ENCODE measurements around the gene TGFBR2. TPM values are rescaled to one million over a fixed set of nuclear protein-coding genes. Genes with fewer than 3 reads are reported as not detected.

Gene TGFBR2
- total and polyA plus RNA-seq, 2 donors: 128 to 161 TPM

DNA sequence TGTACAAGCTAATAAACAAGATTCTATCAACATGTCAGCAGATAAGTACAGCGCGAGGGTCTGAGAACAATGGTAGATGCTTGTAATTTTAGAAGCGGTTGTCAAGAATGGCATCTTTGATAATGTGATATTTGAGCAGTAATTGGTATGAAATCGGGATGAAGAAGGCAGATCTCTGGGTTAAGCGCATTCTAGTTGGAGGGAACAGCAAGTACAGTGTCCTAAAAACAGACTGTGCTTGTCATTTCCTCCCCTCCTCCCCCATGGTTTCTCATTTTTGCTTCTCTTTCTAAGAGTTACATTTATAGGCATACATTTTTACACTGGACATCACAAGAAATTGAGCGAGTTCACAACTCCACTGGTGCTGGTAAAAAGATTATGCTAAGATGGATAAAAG lies 23.3 kb downstream of the TGFBR2 start:
- WGBS: 84% methylated on average over 6 of the region's 6 CpGs
- DNase-seq (ENCODE audit: extremely low spot score): no peak
- H3K27ac ChIP-seq (ENCODE audit: low read depth): no peak overlapping the region
- peaks cover 2% of the 10 kb centered on the region for H3K4me1 ChIP-seq (ENCODE audit: insufficient read depth)
- no peak overlapping the region for H3K4me3 ChIP-seq (ENCODE audit: low read depth, low read length)
- no peaks in the 10 kb centered on the region for H3K36me3 ChIP-seq (ENCODE audit: insufficient read depth)

GRCh38 chr3:30630238-30631030 lies 24.0 kb downstream of the TGFBR2 start:
- H3K4me1 ChIP-seq (ENCODE audit: insufficient read depth): peaks cover 2% of the 10 kb centered on the region
- H3K36me3 ChIP-seq (ENCODE audit: insufficient read depth): no peaks in the 10 kb centered on the region
- peak overlapping the region; percentile 45 for H3K27ac ChIP-seq (ENCODE audit: low read depth)
- no peak overlapping the region for H3K4me3 ChIP-seq (ENCODE audit: low read depth, low read length)
- WGBS: 46% methylated on average over 2 of the region's 2 CpGs
- no peak for DNase-seq (ENCODE audit: extremely low spot score)

GRCh38 chr3:30631243-30631904 lies 25.0 kb downstream of the TGFBR2 start:
- H3K4me3 ChIP-seq (ENCODE audit: low read depth, low read length): no peak overlapping the region
- no peaks in the 10 kb centered on the region for H3K36me3 ChIP-seq (ENCODE audit: insufficient read depth)
- WGBS: 76% methylated on average over 7 of the region's 7 CpGs
- peaks cover 4% of the 10 kb centered on the region for H3K4me1 ChIP-seq (ENCODE audit: insufficient read depth)
- peak overlapping the region; percentile 77 for H3K27ac ChIP-seq (ENCODE audit: low read depth)
- no peak for DNase-seq (ENCODE audit: extremely low spot score)

GRCh38 chr3:30632065-30632464 lies 25.7 kb downstream of the TGFBR2 start:
- no peaks in the 10 kb centered on the region for H3K36me3 ChIP-seq (ENCODE audit: insufficient read depth)
- H3K4me3 ChIP-seq (ENCODE audit: low read depth, low read length): no peak overlapping the region
- no peak for DNase-seq (ENCODE audit: extremely low spot score)
- H3K27ac ChIP-seq (ENCODE audit: low read depth): peak overlapping the region; percentile 77
- H3K4me1 ChIP-seq (ENCODE audit: insufficient read depth): peaks cover 4% of the 10 kb centered on the region
- 63% methylated on average over 3 of the region's 3 CpGs for WGBS

- 70% methylated on average over 1 of the region's 1 CpG for WGBS
Observed at GRCh38 chr3:30632521-30632920, 26.1 kb downstream of the TGFBR2 start.

DNA sequence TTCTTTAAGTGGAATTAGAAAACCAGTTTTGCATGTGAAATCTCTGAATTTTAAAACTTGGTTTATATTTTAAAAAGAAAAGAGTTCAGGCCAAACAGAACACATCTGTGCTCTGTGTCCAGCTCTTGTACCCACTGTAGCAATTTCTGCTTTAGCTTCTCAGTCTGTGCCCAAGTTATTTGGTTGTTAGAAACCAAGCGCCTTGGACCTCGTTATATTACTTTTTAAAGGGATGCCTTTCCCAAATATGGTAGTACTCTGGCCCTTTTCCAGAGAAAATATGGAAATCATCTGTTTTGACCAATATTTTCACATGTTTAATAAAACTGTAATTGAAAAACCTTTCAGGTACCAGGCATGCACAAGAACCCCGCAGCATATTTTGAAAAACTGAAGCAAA lies 27.3 kb downstream of the TGFBR2 start:
- Histone ChIP-seq H3K4me3 (ENCODE audit: low read depth, low read length) (no peak overlapping the region), H3K27ac (ENCODE audit: low read depth) (no peak overlapping the region), H3K36me3 (ENCODE audit: insufficient read depth) (no peaks in the 10 kb centered on the region), H3K4me1 (ENCODE audit: insufficient read depth) (peaks cover 4% of the 10 kb centered on the region)
- no peak for DNase-seq (ENCODE audit: extremely low spot score)
- 83% methylated on average over 3 of the region's 3 CpGs for WGBS

More at GRCh38 chr3:30632521-30632920, 26.1 kb downstream of the TGFBR2 start:
- Histone ChIP-seq H3K4me3 (ENCODE audit: low read depth, low read length) (no peak overlapping the region), H3K4me1 (ENCODE audit: insufficient read depth) (peaks cover 4% of the 10 kb centered on the region), H3K36me3 (ENCODE audit: insufficient read depth) (no peaks in the 10 kb centered on the region), H3K27ac (ENCODE audit: low read depth) (no peak overlapping the region)
- no peak for DNase-seq (ENCODE audit: extremely low spot score)

DNA sequence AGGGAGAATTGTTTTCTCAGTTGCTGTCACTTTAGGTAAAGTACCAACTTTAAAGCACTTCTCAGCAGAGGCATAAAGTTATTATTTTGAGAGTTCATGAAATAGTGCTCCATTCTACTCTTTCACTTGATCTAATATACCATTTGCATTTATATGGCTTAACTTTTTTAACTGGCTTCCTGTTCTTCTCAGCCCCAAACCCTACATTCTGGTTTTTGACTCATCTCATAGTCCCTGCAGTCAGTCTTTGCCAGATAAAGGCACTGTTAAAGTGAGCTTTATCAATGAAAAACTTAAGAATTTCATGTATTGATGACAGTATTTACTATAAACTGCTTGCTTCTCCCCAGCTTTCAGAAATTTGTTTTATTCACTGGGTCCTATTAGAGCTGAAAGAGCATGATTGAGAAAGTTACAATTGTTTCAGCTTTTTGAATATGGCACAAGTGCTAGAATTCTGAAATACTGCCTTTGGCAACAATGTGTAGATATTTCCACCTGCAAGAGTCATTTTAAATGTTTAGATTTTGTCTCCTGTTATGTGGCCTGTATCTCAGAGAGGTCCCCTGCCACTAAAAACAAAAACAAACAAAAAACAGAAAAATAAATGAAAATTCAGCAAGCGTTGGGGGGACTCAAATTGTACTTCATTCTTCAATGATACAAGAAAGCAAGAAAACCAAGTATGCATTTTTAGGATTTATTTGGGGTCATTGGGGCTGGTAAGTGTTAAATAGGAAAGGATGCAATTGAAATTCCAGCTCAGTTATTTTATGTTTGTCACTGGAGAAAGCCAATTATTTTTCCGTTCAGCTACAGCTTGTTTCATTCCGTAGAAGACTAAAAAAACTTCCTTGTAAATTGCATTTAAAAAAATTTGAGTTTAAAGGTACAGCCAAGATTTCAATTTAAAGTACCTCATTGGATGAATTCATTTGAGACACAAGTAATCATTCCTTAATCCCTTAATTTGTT lies 28.6 kb downstream of the TGFBR2 start:
- Histone ChIP-seq H3K4me3 (ENCODE audit: low read depth, low read length) (no peak overlapping the region), H3K36me3 (ENCODE audit: insufficient read depth) (no peaks in the 10 kb centered on the region), H3K27ac (ENCODE audit: low read depth) (no peak overlapping the region), H3K4me1 (ENCODE audit: insufficient read depth) (peaks cover 4% of the 10 kb centered on the region)
- DNase-seq (ENCODE audit: extremely low spot score): no peak
- 61% methylated on average over 3 of the region's 3 CpGs for WGBS

DNA sequence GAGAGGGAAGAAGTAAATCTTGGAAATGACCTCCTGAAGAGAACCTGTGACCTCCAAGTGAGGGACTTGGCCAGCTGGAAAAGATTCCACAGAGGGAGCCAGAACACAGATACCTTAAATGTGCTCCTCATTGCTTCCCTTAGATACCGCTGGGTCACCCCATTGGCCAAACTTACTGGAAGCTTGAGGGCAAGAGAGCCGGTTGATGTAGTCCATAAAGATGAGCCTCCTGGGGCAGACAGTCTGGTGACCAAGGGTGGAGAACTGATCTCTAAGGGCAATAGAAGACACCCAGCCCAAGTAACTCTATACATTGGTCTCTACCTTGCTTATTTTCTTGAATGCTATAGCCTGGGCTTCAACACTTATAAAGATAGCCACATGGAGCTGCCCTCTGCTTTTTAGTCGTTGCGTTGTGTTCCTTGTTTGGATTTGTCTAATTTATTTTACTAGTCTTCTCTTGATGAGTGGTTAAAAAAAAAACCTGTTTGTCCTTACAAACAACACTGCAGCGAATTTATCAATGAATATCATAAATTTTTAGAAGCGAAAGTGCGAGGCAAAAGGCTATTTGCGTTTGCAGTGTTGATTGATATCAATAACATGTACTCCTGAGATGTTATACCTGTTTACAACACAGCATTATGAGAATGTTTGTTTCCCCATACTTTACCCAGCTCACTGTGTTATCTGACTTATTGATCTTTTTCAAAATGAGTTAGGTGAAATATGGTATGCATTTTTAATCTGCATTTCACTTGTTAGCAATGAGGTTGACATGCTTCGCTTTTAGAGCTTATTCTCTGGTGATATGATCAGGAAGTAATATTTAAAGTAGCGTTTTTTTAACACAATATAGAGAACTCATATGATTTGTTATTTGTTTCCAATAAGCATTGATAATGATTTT lies 31.2 kb downstream of the TGFBR2 start:
- H3K4me1 ChIP-seq (ENCODE audit: insufficient read depth): peaks cover 2% of the 10 kb centered on the region
- H3K36me3 ChIP-seq (ENCODE audit: insufficient read depth): no peaks in the 10 kb centered on the region
- 92% methylated on average over 10 of the region's 10 CpGs for WGBS
- no peak overlapping the region for H3K27ac ChIP-seq (ENCODE audit: low read depth)
- no peak overlapping the region for H3K4me3 ChIP-seq (ENCODE audit: low read depth, low read length)
- no peak for DNase-seq (ENCODE audit: extremely low spot score)

GRCh38 chr3:30638685-30639412 lies 32.4 kb downstream of the TGFBR2 start:
- no peak for DNase-seq (ENCODE audit: extremely low spot score)
- no peaks in the 10 kb centered on the region for H3K36me3 ChIP-seq (ENCODE audit: insufficient read depth)
- H3K4me1 ChIP-seq (ENCODE audit: insufficient read depth): peaks cover 2% of the 10 kb centered on the region
- H3K4me3 ChIP-seq (ENCODE audit: low read depth, low read length): no peak overlapping the region
- 67% methylated on average over 4 of the region's 4 CpGs for WGBS
- H3K27ac ChIP-seq (ENCODE audit: low read depth): no peak overlapping the region

GRCh38 chr3:30639937-30640336 lies 33.5 kb downstream of the TGFBR2 start:
- no peak overlapping the region for H3K27ac ChIP-seq (ENCODE audit: low read depth)
- H3K4me1 ChIP-seq (ENCODE audit: insufficient read depth): peaks cover 5% of the 10 kb centered on the region
- no peak overlapping the region for H3K4me3 ChIP-seq (ENCODE audit: low read depth, low read length)
- 85% methylated on average over 1 of the region's 1 CpG for WGBS
- no peaks in the 10 kb centered on the region for H3K36me3 ChIP-seq (ENCODE audit: insufficient read depth)
- DNase-seq (ENCODE audit: extremely low spot score): no peak

- no peak overlapping the region for H3K27ac ChIP-seq (ENCODE audit: low read depth)
- no peaks in the 10 kb centered on the region for H3K36me3 ChIP-seq (ENCODE audit: insufficient read depth)
- DNase-seq (ENCODE audit: extremely low spot score): no peak
- peaks cover 4% of the 10 kb centered on the region for H3K4me1 ChIP-seq (ENCODE audit: insufficient read depth)
- no peak overlapping the region for H3K4me3 ChIP-seq (ENCODE audit: low read depth, low read length)
- WGBS: 83% methylated on average over 5 of the region's 5 CpGs
Observed at GRCh38 chr3:30640851-30641250, 34.5 kb downstream of the TGFBR2 start.
